HepG2 (cell line): ENCODE measurements around the gene STK10. TPM values are rescaled to one million over a fixed set of nuclear protein-coding genes. Genes with fewer than 3 reads are reported as not detected.

ENCODE experiments used
- AGO2 ChIP-seq: fragments of 200-400 bp; formaldehyde crosslinking; optimal IDR thresholded peaks from 2 replicates; pipeline ENCODE3; 2017; ENCODE audit warnings: mild to moderate bottlenecking, low read depth, low read length, moderate library complexity
- ERF ChIP-seq: IDR thresholded peaks from 2 replicates; pipeline ENCODE4 v1.6.1; 2018; ENCODE audit warnings: missing biosample characterization, missing genetic modification reagents
- GATAD2A ChIP-seq: IDR thresholded peaks from 2 replicates; pipeline ENCODE4 v1.6.1; 2016
- HHEX ChIP-seq: IDR thresholded peaks from 2 replicates; pipeline ENCODE4 v1.6.1; 2016; ENCODE audit warnings: control low read depth
- PCBP1 ChIP-seq: fragments of 200-400 bp; formaldehyde crosslinking; IDR thresholded peaks from 2 replicates; pipeline ENCODE4 v1.6.1; 2017; ENCODE audit warnings: mild to moderate bottlenecking, low read depth, low read length, borderline replicate concordance
- PHF20 ChIP-seq: sonication (generic); formaldehyde crosslinking; IDR thresholded peaks from 2 replicates; pipeline ENCODE4 v1.5.0; 2020; ENCODE audit warnings: mild to moderate bottlenecking, missing genetic modification reagents
- PHF8 ChIP-seq: sonication (generic); formaldehyde crosslinking; IDR thresholded peaks from 2 replicates; pipeline ENCODE4 v1.5.0; 2020; ENCODE audit warnings: missing genetic modification reagents
- RBAK ChIP-seq: sonication (generic); formaldehyde crosslinking; IDR thresholded peaks from 2 replicates; pipeline ENCODE4 v1.5.1; 2020; ENCODE audit warnings: mild to moderate bottlenecking, missing genetic modification reagents
- SOX6 ChIP-seq, 2 experiments: fragments of 450-650 bp in 1 of 2; sonication (generic) in 1 of 2; formaldehyde crosslinking in 1 of 2; IDR thresholded peaks; 2 replicates each; pipeline versions ENCODE4 v1.4.0 to v1.6.1; 2017 to 2020; ENCODE audit warnings: antibody characterized with exemption in 1 of 2, mild to moderate bottlenecking in 1 of 2, missing genetic modification reagents in 1 of 2
- TOPORS ChIP-seq: sonication (generic); formaldehyde crosslinking; IDR thresholded peaks from 2 replicates; pipeline ENCODE4 v1.8.0; 2023; ENCODE audit warnings: mild to moderate bottlenecking, missing genetic modification reagents
- ZBED4 ChIP-seq: sonication (generic); formaldehyde crosslinking; IDR thresholded peaks from 2 replicates; pipeline ENCODE4 v1.4.0; 2020; ENCODE audit warnings: missing genetic modification reagents, borderline replicate concordance
- ZKSCAN8 ChIP-seq: IDR thresholded peaks from 2 replicates; pipeline ENCODE4 v1.6.1; 2016; ENCODE audit warnings: borderline replicate concordance, missing genetic modification reagents, missing compliant biosample characterization
- ZMYM4 ChIP-seq: sonication (generic); formaldehyde crosslinking; IDR thresholded peaks from 2 replicates; pipeline ENCODE4 v1.8.1; 2023; ENCODE audit warnings: mild to moderate bottlenecking, missing genetic modification reagents
- ZNF24 ChIP-seq: fragments of 450-650 bp; IDR thresholded peaks from 2 replicates; pipeline ENCODE4 v1.6.1; 2017; ENCODE audit warnings: antibody characterized with exemption, mild to moderate bottlenecking
- ZNF607 ChIP-seq: sonication (generic); formaldehyde crosslinking; IDR thresholded peaks from 2 replicates; pipeline ENCODE4 v1.5.1; 2020; ENCODE audit warnings: missing genetic modification reagents, mild to moderate bottlenecking, borderline replicate concordance
- polyA plus RNA-seq, 8 experiments: library from polyadenylated mRNA; depleted of rRNA in 3 of 8; stranded (reverse) in 7 of 8; unstranded in 1 of 8; fragments of >200 nt; fragmentation: Illumina TruSeq in 4 of 8; extraction: Trizol in 4 of 8; gene quantifications; 2 replicates each; pipeline versions ENCODE4 v1.2.1 to v1.2.3, GENCODE V29; 2011 to 2016; ENCODE audit warnings: low read depth in 4 of 8, missing spikeins in 1 of 8, mixed read lengths in 1 of 8; ENCODE audit not compliant: insufficient read depth in 1 of 8
- total RNA-seq, 5 experiments: library from RNA; depleted of rRNA; stranded (reverse); fragments of >200 nt; fragmentation: Illumina TruSeq; extraction: Trizol; gene quantifications; 2 replicates each; pipeline ENCODE4 v1.2.3, GENCODE V29; 2016; ENCODE audit warnings: low read depth in 1 of 5
- TF ChIP-seq, protein P1 (sequence below): sonication (generic); formaldehyde crosslinking; IDR thresholded peaks from 2 replicates; pipeline ENCODE4 v1.4.0; 2020; ENCODE audit warnings: missing genetic modification reagents
- TF ChIP-seq, protein P2 (sequence below): sonication (generic); formaldehyde crosslinking; IDR thresholded peaks from 2 replicates; pipeline ENCODE4 v1.4.0; 2020; ENCODE audit warnings: mild to moderate bottlenecking, missing genetic modification reagents
- TF ChIP-seq, protein P3 (sequence below): sonication (generic); formaldehyde crosslinking; conservative IDR thresholded peaks from 2 replicates; pipeline ENCODE4 v1.4.0; 2020; ENCODE audit warnings: missing genetic modification reagents
- TF ChIP-seq, protein P4 (sequence below): sonication (generic); formaldehyde crosslinking; IDR thresholded peaks from 2 replicates; pipeline ENCODE4 v1.4.0; 2020; ENCODE audit warnings: low read depth, mild to moderate bottlenecking, missing genetic modification reagents

The STK10 gene
- total and polyA plus RNA-seq, 2 of the 13 experiments (the other 11 are each of a cell fraction or from before 2014, with no cell fraction given): 7.0 to 7.2 TPM

DNA sequence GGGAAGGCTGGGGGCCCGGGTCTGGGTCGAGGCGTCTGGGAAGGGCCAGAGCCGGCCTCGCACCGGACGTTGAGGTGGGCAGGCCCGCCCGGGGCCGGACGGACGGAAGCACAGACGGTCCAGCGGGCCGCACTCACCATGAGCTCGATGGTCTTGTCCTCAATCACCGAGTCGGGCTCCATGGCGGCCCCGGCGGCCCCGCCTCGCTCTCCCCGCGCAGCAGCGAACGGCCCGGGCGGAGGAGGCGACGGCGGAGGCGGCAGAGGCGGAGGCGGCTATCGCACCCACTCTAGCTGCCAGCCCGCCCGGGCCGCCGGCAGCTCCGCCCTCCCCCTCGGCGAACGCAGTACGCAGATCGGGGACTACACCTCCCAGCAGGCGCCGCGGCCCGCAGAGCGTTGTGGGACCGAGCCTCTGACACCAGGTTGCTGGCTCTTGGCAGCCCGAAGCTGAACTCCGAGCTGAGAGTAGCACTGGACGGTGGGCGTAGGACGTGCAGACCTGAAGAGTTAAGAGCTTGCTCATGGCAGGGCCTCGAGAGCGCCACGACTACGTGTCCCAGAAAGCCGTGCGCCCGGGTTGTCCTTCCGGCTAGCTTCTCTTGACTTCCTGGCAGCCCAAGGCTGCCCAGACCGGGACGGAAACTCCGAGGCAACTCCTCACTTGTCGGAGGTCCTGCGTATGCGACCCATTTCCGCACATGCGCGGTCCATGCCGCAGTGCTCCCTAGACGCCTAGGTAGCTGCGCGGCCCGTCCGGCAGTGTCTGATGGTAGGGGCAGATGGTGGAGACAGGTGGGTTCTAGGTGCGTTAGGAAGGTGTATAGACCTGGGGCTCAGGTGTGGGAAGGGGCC is 181.5 kb downstream of the STK10 start, which contains the start of gene FBXW11 (continued):
- TF ChIP-seq RBAK (no peak), SOX6 (IDR thresholded peaks at IDR 0.05) (no peak), SOX6 (CRISPR knock-in tag; IDR thresholded peaks at IDR 0.05) (peak; percentile 61; the same call in 1 of the 2 replicates), AGO2 (peak; percentile 59), TOPORS (CRISPR knock-in tag) (no peak), ZNF24 (no peak), PHF20 (CRISPR knock-in tag) (peak; percentile 76), ZBED4 (CRISPR knock-in tag) (no peak), ZKSCAN8 (CRISPR knock-in tag) (no peak; the same call in 1 of the 2 replicates), GATAD2A (CRISPR knock-in tag) (peak; percentile 42; the same call in 1 of the 2 replicates), PCBP1 (peak; percentile 39; the same call in 1 of the 2 replicates), PHF8 (CRISPR knock-in tag) (peak; percentile 77), ZMYM4 (CRISPR knock-in tag) (peak; percentile 58; the same call in 1 of the 2 replicates), ERF (CRISPR knock-in tag) (peak; percentile 25; the same call in 1 of the 2 replicates), ZNF607 (peak; percentile 89), HHEX (no peak)
- TF ChIP-seq, protein P1, sequence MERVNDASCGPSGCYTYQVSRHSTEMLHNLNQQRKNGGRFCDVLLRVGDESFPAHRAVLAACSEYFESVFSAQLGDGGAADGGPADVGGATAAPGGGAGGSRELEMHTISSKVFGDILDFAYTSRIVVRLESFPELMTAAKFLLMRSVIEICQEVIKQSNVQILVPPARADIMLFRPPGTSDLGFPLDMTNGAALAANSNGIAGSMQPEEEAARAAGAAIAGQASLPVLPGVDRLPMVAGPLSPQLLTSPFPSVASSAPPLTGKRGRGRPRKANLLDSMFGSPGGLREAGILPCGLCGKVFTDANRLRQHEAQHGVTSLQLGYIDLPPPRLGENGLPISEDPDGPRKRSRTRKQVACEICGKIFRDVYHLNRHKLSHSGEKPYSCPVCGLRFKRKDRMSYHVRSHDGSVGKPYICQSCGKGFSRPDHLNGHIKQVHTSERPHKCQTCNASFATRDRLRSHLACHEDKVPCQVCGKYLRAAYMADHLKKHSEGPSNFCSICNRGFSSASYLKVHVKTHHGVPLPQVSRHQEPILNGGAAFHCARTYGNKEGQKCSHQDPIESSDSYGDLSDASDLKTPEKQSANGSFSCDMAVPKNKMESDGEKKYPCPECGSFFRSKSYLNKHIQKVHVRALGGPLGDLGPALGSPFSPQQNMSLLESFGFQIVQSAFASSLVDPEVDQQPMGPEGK (CRISPR knock-in tag): peak; percentile 33; the same call in 1 of the 2 replicates
- TF ChIP-seq, protein P2, sequence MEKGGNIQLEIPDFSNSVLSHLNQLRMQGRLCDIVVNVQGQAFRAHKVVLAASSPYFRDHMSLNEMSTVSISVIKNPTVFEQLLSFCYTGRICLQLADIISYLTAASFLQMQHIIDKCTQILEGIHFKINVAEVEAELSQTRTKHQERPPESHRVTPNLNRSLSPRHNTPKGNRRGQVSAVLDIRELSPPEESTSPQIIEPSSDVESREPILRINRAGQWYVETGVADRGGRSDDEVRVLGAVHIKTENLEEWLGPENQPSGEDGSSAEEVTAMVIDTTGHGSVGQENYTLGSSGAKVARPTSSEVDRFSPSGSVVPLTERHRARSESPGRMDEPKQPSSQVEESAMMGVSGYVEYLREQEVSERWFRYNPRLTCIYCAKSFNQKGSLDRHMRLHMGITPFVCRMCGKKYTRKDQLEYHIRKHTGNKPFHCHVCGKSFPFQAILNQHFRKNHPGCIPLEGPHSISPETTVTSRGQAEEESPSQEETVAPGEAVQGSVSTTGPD: no peak
- TF ChIP-seq, protein P3, sequence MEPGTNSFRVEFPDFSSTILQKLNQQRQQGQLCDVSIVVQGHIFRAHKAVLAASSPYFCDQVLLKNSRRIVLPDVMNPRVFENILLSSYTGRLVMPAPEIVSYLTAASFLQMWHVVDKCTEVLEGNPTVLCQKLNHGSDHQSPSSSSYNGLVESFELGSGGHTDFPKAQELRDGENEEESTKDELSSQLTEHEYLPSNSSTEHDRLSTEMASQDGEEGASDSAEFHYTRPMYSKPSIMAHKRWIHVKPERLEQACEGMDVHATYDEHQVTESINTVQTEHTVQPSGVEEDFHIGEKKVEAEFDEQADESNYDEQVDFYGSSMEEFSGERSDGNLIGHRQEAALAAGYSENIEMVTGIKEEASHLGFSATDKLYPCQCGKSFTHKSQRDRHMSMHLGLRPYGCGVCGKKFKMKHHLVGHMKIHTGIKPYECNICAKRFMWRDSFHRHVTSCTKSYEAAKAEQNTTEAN (CRISPR knock-in tag): no peak; the same call in none of the 2 replicates
- TF ChIP-seq, protein P4, sequence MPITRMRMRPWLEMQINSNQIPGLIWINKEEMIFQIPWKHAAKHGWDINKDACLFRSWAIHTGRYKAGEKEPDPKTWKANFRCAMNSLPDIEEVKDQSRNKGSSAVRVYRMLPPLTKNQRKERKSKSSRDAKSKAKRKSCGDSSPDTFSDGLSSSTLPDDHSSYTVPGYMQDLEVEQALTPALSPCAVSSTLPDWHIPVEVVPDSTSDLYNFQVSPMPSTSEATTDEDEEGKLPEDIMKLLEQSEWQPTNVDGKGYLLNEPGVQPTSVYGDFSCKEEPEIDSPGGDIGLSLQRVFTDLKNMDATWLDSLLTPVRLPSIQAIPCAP (CRISPR knock-in tag): 0 out of 2 replicates have a peak, but pooled peaks have one; percentile 18
